ENCODE results near the gene CFAP43. TPM values are rescaled to one million over a fixed set of nuclear protein-coding genes. Genes with fewer than 3 reads are reported as not detected.

The CFAP43 gene
- total RNA-seq, 1 donor from 2014 or later, result not detected

GRCh38 chr10:104099941-104100340 lies 132.2 kb downstream of the CFAP43 start:
- Mint-ChIP-seq H3K36me3 (ENCODE audit: unreplicated experiment) (no peaks in the 10 kb centered on the region), H3K4me1 (ENCODE audit: unreplicated experiment) (peaks cover 6% of the 10 kb centered on the region), H3K4me3 (ENCODE audit: unreplicated experiment) (no peak overlapping the region), H3K9me3 (ENCODE audit: unreplicated experiment) (peaks cover 10% of the 10 kb centered on the region), H3K27ac (ENCODE audit: unreplicated experiment) (no peak overlapping the region), H3K27me3 (ENCODE audit: unreplicated experiment) (no peaks in the 10 kb centered on the region)
- TF ChIP-seq CTCF (IDR thresholded peaks at IDR 0.05), result no peak
- no peak for DNase-seq (ENCODE audit: extremely low spot score, unreplicated experiment)

GRCh38 chr10:104099269-104099668 lies 132.9 kb downstream of the CFAP43 start:
- Mint-ChIP-seq H3K9me3 (ENCODE audit: unreplicated experiment) (peaks cover 10% of the 10 kb centered on the region), H3K27ac (ENCODE audit: unreplicated experiment) (no peak overlapping the region), H3K36me3 (ENCODE audit: unreplicated experiment) (no peaks in the 10 kb centered on the region), H3K4me3 (ENCODE audit: unreplicated experiment) (no peak overlapping the region), H3K4me1 (ENCODE audit: unreplicated experiment) (peaks cover 6% of the 10 kb centered on the region), H3K27me3 (ENCODE audit: unreplicated experiment) (no peaks in the 10 kb centered on the region)
- no peak for TF ChIP-seq CTCF (IDR thresholded peaks at IDR 0.05)
- no peak for DNase-seq (ENCODE audit: extremely low spot score, unreplicated experiment)

- Mint-ChIP-seq H3K4me3 (ENCODE audit: unreplicated experiment) (no peak overlapping the region), H3K36me3 (ENCODE audit: unreplicated experiment) (no peaks in the 10 kb centered on the region), H3K27ac (ENCODE audit: unreplicated experiment) (no peak overlapping the region), H3K27me3 (ENCODE audit: unreplicated experiment) (no peaks in the 10 kb centered on the region), H3K9me3 (ENCODE audit: unreplicated experiment) (peaks cover 15% of the 10 kb centered on the region), H3K4me1 (ENCODE audit: unreplicated experiment) (peaks cover 6% of the 10 kb centered on the region)
- TF ChIP-seq CTCF (IDR thresholded peaks at IDR 0.05), result no peak
- DNase-seq (ENCODE audit: extremely low spot score, unreplicated experiment), result no peak
These were observed 133.7 kb downstream of the CFAP43 start for GRCh38 chr10:104098358-104098925.

- no peak overlapping the region for H3K4me3 Mint-ChIP-seq (ENCODE audit: unreplicated experiment)
- H3K27me3 Mint-ChIP-seq (ENCODE audit: unreplicated experiment), result no peaks in the 10 kb centered on the region
- peaks cover 16% of the 10 kb centered on the region for H3K9me3 Mint-ChIP-seq (ENCODE audit: unreplicated experiment)
- no peak overlapping the region for H3K27ac Mint-ChIP-seq (ENCODE audit: unreplicated experiment)
- DNase-seq (ENCODE audit: extremely low spot score, unreplicated experiment), result no peak
- TF ChIP-seq CTCF (IDR thresholded peaks at IDR 0.05), result no peak
- H3K4me1 Mint-ChIP-seq (ENCODE audit: unreplicated experiment), result peaks cover 6% of the 10 kb centered on the region
- no peaks in the 10 kb centered on the region for H3K36me3 Mint-ChIP-seq (ENCODE audit: unreplicated experiment)
These were observed 135.5 kb downstream of the CFAP43 start for GRCh38 chr10:104096692-104097091.

GRCh38 chr10:104092749-104093148 lies 139.4 kb downstream of the CFAP43 start:
- Mint-ChIP-seq H3K9me3 (ENCODE audit: unreplicated experiment) (peaks cover 15% of the 10 kb centered on the region), H3K4me1 (ENCODE audit: unreplicated experiment) (peaks cover 4% of the 10 kb centered on the region), H3K4me3 (ENCODE audit: unreplicated experiment) (no peak overlapping the region), H3K27ac (ENCODE audit: unreplicated experiment) (no peak overlapping the region), H3K36me3 (ENCODE audit: unreplicated experiment) (no peaks in the 10 kb centered on the region), H3K27me3 (ENCODE audit: unreplicated experiment) (no peaks in the 10 kb centered on the region)
- DNase-seq (ENCODE audit: extremely low spot score, unreplicated experiment), result no peak
- TF ChIP-seq CTCF (IDR thresholded peaks at IDR 0.05), result no peak
